ENCODE data around the gene PRR18.
"Not testable (repeated sequence)": the region's sequence is repeated elsewhere in the genome, so short reads cannot be mapped to it uniquely, and the experiment has no call there.

Gene PRR18

DNA sequence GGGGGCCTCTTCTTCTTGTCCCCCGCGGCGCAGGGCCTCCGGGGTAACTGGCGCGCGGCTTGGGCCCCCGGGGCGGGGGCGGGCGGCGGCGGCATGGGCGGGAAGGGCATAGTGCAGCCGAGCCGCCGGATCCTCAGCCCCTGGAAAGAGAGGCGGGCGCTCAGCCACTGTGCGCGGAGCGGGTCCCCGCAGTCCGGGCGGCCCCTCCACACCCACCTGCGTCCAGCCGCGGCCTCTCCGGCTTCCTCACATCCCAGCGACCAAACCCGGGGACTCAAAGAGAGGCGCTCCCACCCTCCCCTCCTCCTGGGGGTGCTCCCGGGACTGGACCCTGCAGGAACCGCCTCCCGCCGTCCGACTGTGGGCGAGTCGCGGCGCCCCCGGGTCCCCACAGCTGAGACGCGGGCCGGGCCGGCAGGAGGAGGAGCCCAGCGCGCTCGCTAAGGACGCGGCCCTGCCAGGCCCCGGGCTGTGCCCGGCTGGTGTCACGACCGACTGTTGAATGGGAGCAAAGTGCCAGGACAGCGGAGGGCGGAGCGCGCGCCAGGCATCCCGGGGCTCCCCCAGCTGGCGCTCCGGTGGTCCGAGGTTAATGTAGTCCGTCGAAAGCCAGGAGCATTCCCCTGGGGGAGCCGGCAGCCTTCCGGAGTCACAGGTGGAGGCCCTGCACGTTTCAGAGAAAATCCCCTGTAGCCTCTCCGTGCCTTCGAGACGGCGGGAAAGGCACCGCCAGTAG, at the start of gene PRR18:
PRR18 (minus strand) TSS at position 360 of the 736 bp plus-strand sequence; CDS start at position 110, 250 bp downstream.
- DNase-seq = no peak

GRCh38 chr6:166355552-166355951, 47.4 kb upstream of the PRR18 start:
- DNase-seq = no peak

GRCh38 chr6:166354965-166355364, 46.8 kb upstream of the PRR18 start:
- DNase-seq = no peak

GRCh38 chr6:166354143-166354542, 46.0 kb upstream of the PRR18 start:
- DNase-seq = no peak

- DNase-seq = no peak
These were observed 45.3 kb upstream of the PRR18 start for GRCh38 chr6:166353507-166353906.

GRCh38 chr6:166352923-166353322, 44.7 kb upstream of the PRR18 start:
- no peak for DNase-seq

- no peak for DNase-seq
These were observed 43.6 kb upstream of the PRR18 start for GRCh38 chr6:166351715-166352285.

DNA sequence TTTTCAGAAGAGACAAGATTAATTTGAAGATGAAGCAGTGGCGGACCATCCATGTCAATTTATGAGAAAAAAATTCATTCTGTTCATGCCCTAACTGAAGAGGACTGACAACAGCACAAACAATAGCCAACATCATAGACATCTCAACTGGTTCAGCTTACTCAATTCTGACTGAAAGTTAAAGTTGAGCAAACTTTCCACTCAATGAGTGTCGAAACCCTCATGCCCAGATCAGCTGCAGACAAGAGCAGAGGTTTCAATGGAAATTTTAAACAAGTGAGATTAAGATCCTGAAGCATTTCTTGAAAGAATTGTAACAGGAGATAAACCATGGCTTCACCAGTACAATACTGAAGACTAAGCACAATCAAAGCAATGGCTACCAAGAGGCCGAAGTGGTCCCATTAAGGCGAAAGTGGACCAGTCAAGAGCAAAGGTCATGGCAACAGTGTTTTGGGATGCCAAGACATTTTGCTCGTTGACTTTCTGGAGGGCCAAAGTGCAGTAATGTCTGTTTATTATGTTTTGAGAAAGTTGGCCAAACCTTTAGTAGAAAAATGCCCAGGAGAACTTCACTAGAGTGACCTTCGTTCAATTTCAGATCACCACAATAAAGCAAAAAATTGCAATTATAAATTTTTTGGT, 40.2 kb upstream of the PRR18 start:
- DNase-seq = no peak

- DNase-seq = no peak
These were observed 38.8 kb upstream of the PRR18 start for GRCh38 chr6:166346965-166347364.

DNA sequence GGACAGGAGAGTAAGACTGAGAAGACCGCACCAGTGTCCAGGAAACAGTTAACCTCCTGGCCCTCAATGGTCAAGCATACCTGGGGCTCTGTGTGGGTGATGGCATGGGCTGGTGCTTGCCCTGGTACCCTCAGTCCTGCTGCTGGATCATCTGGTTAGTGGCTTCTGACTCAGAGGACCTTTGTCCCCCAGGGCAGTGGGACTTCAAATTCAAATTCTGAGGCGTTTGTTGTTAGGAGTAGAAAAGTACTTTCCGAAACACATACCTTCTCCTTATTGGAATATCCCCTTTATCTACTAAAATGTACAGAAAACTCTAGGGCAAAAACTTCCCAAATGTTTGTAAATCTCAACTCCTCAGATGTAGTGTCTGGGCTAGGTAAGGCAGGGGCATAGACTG, 38.3 kb upstream of the PRR18 start:
- DNase-seq = no peak

GRCh38 chr6:166345672-166346071, 37.5 kb upstream of the PRR18 start:
- DNase-seq = not testable (repeated sequence)

GRCh38 chr6:166344921-166345320, 36.7 kb upstream of the PRR18 start:
- not testable (repeated sequence) for DNase-seq

DNA sequence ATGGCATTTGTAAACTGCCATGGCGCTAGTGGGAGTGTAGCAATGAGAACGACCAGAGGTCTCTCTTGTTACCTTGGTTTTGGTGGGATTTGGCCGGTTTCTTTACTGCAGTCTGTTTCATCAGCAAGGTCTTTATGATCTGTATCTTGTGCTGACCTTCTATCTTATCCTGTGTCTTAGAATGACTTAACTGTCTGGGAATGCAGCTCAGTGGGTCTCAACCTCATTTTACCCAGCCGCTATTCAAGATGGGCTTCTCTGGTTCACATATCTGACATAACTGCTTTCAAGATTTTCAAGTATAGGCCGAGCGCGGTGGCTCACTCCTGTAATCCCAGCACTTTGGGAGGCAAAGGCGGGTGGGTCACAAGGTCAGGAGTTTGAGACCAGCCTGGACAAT, 36.0 kb upstream of the PRR18 start:
- no peak for DNase-seq

- DNase-seq = no peak
These were observed 34.9 kb upstream of the PRR18 start for GRCh38 chr6:166343150-166343487.

DNA sequence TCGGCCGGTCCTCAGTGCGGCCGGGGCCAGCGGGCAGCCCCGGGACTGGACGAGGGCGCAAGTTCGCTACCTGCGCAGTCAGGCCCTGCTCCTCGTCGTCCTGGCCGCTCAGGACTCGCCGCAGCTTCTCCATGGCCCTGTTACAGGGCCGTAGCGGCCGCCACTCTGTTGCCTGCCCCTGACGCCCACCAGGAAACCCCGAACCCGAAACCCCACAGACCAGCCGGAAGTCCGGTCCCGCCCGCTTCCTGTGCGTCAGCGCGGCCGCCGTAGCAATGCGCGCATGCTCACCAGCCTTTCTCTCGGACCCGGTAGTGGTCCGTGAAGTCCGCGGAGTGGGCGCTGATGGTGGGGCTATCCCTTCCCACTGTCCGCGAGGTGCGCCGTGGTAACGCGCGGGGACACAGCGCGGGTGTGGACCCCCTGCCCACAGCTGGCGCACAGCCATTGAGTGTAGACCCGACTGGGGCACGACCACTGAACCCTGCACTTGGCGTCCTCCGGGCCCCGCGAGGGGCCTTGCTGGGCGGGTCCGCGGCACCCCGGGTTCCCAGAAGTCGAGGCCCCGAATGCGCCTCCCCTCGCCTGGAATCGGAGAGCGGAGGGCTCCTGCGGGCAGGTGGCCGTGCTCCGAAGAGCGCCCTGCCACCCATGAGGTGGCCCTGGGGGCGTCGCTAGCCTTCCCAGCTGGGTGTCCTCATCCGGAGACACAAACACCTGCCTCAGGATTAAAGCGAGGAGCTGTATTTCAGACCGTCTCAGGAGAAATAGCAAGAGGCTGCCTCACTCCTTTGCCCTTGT, 34.4 kb upstream of the PRR18 start, which contains the start of gene SFT2D1:
SFT2D1 (minus strand) TSS at position 197 of the 801 bp plus-strand sequence; CDS start at position 133, 64 bp downstream.
- DNase-seq = peak; percentile 37

DNA sequence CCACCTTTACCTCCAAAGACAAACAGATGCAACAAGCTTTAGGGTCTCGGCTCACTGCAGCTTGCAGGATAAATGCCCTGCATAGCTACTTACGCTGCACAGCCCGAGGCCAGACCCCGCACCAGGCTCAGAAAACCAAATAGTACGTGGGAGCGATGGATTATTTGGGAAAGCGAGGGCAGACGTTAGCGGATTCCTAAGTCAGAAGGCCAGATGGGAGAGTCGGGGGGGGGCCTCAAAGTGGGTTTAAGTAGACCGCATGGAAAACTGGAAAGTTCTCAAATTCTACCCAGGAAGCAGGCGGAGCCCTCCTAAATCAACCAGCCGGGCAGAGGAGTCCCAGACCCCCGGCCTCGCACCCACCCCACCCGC, 33.8 kb upstream of the PRR18 start:
- no peak for DNase-seq

- no peak for DNase-seq
These were observed 33.3 kb upstream of the PRR18 start for GRCh38 chr6:166341464-166341863.

DNA sequence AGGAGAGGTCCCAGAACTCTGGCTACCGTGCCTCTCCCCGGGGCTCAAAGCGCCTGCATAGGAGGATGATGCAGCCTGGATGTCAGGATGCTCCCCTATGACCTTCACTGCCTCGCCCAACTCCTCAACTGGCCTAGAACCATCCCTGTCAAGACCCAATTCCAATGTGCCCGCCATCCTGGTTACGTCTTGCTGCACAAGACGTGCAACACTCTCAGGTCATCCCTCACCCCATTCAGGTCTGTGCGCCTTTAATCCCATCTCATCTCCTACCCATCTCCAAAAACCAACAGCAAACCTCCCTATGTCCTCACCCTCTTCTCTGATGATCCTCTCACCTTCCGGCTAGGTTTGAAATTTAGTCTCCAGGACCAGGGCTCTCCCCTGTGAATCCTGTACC, 30.7 kb upstream of the PRR18 start:
- no peak for DNase-seq

- no peak for DNase-seq
These were observed 28.7 kb upstream of the PRR18 start for GRCh38 chr6:166336847-166337246.

DNA sequence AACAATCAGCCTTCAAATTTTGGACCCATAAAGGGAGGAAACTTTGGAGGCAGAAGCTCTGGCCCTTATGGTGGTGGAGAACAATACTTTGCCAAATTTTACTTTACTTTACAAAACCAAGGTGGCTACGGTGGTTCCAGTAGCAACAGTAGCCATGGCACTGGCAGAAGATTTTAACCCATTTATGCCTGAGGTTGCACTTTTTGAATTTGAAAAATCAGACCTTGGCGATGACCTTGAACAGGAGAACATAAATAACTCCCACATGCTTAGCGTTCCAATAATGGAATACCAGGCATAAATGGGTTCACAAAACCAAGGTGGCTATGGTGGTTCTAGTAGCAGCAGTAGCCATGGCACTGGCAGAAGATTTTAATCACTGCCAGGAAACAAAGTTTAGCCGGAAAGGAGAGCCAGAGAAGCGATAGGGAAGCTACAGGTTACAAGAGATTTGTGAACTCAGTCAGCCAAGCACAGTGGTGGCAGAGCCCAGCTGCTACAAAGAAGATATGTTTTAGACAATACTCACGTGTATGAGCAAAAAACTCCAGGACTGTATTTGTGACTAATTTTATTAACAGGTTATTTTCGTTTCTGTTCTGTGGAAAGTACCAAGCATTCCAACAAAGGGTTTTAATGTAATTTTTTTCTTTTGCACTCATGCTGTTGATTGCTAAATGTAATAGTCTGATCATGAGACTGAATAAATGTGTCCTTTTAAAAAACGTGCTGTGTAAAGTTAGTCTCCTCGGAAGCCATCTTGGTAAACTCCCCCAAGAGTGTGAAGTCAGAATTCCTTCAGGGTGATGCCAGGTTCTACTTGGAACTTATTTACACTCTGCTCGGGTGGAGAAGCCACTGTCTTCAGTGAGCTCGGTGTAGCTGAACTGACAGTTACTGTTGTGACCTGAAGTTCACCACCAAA, 27.4 kb upstream of the PRR18 start:
- no peak for DNase-seq

DNA sequence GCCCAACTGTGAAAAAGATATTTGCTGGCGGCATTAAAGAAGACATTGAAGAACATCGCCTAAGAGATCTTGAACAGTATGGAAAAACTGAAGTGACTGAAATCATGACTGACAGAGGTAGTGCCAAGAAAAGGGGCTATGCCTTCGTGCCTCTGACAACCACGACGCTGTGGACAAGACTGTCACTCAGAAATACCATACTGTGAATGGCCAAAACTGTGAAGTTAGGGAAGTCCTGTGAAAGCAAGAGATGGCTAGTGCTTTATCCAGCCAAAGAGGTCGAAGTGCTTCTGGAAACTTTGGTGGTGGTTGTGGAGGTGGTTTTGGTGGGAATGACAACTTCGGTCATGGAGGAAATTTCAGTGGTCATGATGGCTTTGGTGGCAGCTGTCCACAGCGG, 26.7 kb upstream of the PRR18 start:
- DNase-seq = no peak

Data from amniotic stem cell (primary cell).